Neural progenitor cell (in vitro differentiated cells): ENCODE measurements around the gene TRIM2. TPM values are rescaled to one million over a fixed set of nuclear protein-coding genes. Genes with fewer than 3 reads are reported as not detected.

ENCODE experiments used
- DNase-seq: peaks from one replicate; pipeline ENCODE4 v3.0.0-alpha.2; 2016; ENCODE audit warnings: low spot score
- H2AFZ ChIP-seq: fragments of 200-600 bp; sonication (generic); replicated peaks from 2 replicates; pipeline ENCODE4 v1.6.1; 2016; ENCODE audit warnings: antibody characterized with exemption
- H3F3A ChIP-seq: fragments of 200-600 bp; sonication (generic); 2 replicates; pipeline ENCODE4 v1.6.1; 2016; ENCODE audit warnings: antibody characterized with exemption, low read depth
- H3K27ac ChIP-seq: fragments of 200-600 bp; sonication (generic); 2 replicates; pipeline ENCODE4 v1.5.1; 2016; ENCODE audit warnings: mild to moderate bottlenecking
- H3K27me3 ChIP-seq: fragments of 200-600 bp; sonication (generic); 2 replicates; pipeline ENCODE4 v1.6.1; 2016; ENCODE audit warnings: mild to moderate bottlenecking, moderate library complexity
- H3K36me3 ChIP-seq: fragments of 200-600 bp; sonication (generic); 2 replicates; pipeline ENCODE4 v1.5.1; 2016
- H3K4me1 ChIP-seq: fragments of 200-600 bp; sonication (generic); 2 replicates; pipeline ENCODE4 v1.6.1; 2016; ENCODE audit warnings: mixed run types
- H3K4me2 ChIP-seq: fragments of 200-600 bp; sonication (generic); 2 replicates; pipeline ENCODE4 v1.6.1; 2016
- H3K4me3 ChIP-seq: fragments of 200-600 bp; sonication (generic); 2 replicates; pipeline ENCODE4 v1.5.1; 2016
- H3K79me2 ChIP-seq: fragments of 200-600 bp; sonication (generic); 2 replicates; pipeline ENCODE4 v1.6.1; 2016; ENCODE audit warnings: low read depth
- H3K9ac ChIP-seq: fragments of 200-600 bp; sonication (generic); 2 replicates; pipeline ENCODE4 v1.6.1; 2016
- H3K9me3 ChIP-seq: fragments of 200-600 bp; sonication (generic); 2 replicates; pipeline ENCODE4 v1.5.1; 2016; ENCODE audit warnings: low read depth
- H4K20me1 ChIP-seq: fragments of 200-600 bp; sonication (generic); 2 replicates; pipeline ENCODE4 v1.6.1; 2016; ENCODE audit warnings: low read depth
- H3K27ac Mint-ChIP-seq: 3 replicates; pipeline ENCODE4 v1.8.0; 2021; ENCODE audit warnings: mixed read lengths
- H3K27me3 Mint-ChIP-seq: 2 replicates; pipeline ENCODE4 v1.8.0; 2022; ENCODE audit warnings: low read depth, mild to moderate bottlenecking, inconsistent platforms, moderate library complexity, mixed read lengths; ENCODE audit not compliant: insufficient read depth
- H3K36me3 Mint-ChIP-seq: 3 replicates; pipeline ENCODE4 v1.8.0; 2021; ENCODE audit warnings: mixed read lengths
- H3K4me1 Mint-ChIP-seq: 3 replicates; pipeline ENCODE4 v1.8.0; 2021; ENCODE audit warnings: mixed read lengths
- H3K4me3 Mint-ChIP-seq: 3 replicates; pipeline ENCODE4 v1.8.0; 2021; ENCODE audit warnings: mild to moderate bottlenecking, moderate library complexity, mixed read lengths
- H3K9me3 Mint-ChIP-seq: 3 replicates; pipeline ENCODE4 v1.8.0; 2020; ENCODE audit warnings: mixed read lengths
- EZH2 ChIP-seq: fragments of 200-600 bp; sonication (generic); IDR thresholded peaks from 2 replicates; pipeline ENCODE4 v1.6.1; 2017; ENCODE audit warnings: antibody characterized with exemption, mild to moderate bottlenecking, moderate library complexity
- EZH2phosphoT487 ChIP-seq: fragments of 200-600 bp; sonication (generic); IDR thresholded peaks from 2 replicates; pipeline ENCODE4 v1.6.1; 2017; ENCODE audit warnings: antibody characterized with exemption
- total RNA-seq: library from RNA; depleted of rRNA; stranded (reverse); fragments of >200 nt; gene quantifications from 2 replicates; pipeline ENCODE4 v1.2.3, GENCODE V29; 2015; ENCODE audit warnings: low replicate concordance
- TF ChIP-seq, protein P1 (sequence below): fragments of 200-600 bp; sonication (generic); IDR thresholded peaks from 2 replicates; pipeline ENCODE4 v1.5.1; 2017; ENCODE audit warnings: antibody characterized with exemption, mild to moderate bottlenecking

Gene TRIM2
- total RNA-seq, 1 donor from 2014 or later: 87.6 TPM

- Histone ChIP-seq H3K27me3 (no peaks in the 10 kb centered on the region), H3F3A (no peaks in the 10 kb centered on the region), H3K4me3 (no peak overlapping the region), H3K9me3 (no peaks in the 10 kb centered on the region), H3K79me2 (peaks cover 64% of the 10 kb centered on the region), H3K4me2 (no peak overlapping the region), H3K4me1 (no peaks in the 10 kb centered on the region), H2AFZ (no peak overlapping the region), H3K27ac (no peak overlapping the region), H4K20me1 (peaks cover 7% of the 10 kb centered on the region), H3K36me3 (no peaks in the 10 kb centered on the region), H3K9ac (no peak overlapping the region)
- DNase-seq: no peak
- no peak overlapping the region for H3K4me3 Mint-ChIP-seq
- no peak overlapping the region for H3K27ac Mint-ChIP-seq
- H3K9me3 Mint-ChIP-seq: peaks cover 4% of the 10 kb centered on the region
- no peak for TF ChIP-seq EZH2phosphoT487
- TF ChIP-seq, protein P1, sequence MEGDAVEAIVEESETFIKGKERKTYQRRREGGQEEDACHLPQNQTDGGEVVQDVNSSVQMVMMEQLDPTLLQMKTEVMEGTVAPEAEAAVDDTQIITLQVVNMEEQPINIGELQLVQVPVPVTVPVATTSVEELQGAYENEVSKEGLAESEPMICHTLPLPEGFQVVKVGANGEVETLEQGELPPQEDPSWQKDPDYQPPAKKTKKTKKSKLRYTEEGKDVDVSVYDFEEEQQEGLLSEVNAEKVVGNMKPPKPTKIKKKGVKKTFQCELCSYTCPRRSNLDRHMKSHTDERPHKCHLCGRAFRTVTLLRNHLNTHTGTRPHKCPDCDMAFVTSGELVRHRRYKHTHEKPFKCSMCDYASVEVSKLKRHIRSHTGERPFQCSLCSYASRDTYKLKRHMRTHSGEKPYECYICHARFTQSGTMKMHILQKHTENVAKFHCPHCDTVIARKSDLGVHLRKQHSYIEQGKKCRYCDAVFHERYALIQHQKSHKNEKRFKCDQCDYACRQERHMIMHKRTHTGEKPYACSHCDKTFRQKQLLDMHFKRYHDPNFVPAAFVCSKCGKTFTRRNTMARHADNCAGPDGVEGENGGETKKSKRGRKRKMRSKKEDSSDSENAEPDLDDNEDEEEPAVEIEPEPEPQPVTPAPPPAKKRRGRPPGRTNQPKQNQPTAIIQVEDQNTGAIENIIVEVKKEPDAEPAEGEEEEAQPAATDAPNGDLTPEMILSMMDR: no peak
- TF ChIP-seq EZH2: no peak
- H3K27me3 Mint-ChIP-seq: peaks cover 2% of the 10 kb centered on the region
- H3K4me1 Mint-ChIP-seq: peaks cover 42% of the 10 kb centered on the region
- H3K36me3 Mint-ChIP-seq: peaks cover 36% of the 10 kb centered on the region
These were observed 64.1 kb downstream of the TRIM2 start for GRCh38 chr4:153268295-153268694.

GRCh38 chr4:153269218-153269990 is 65.2 kb downstream of the TRIM2 start:
- Mint-ChIP-seq H3K4me1 (peaks cover 41% of the 10 kb centered on the region), H3K27me3 (peaks cover 2% of the 10 kb centered on the region), H3K9me3 (no peaks in the 10 kb centered on the region), H3K4me3 (no peak overlapping the region), H3K36me3 (peaks cover 41% of the 10 kb centered on the region), H3K27ac (peak overlapping the region; percentile 40)
- H3F3A ChIP-seq: no peaks in the 10 kb centered on the region
- TF ChIP-seq EZH2: no peak
- TF ChIP-seq, protein P1: no peak
- TF ChIP-seq EZH2phosphoT487: no peak
- H3K36me3 ChIP-seq: no peaks in the 10 kb centered on the region
- H3K9me3 ChIP-seq: no peaks in the 10 kb centered on the region
- no peaks in the 10 kb centered on the region for H3K27me3 ChIP-seq
- H3K4me2 ChIP-seq: no peak overlapping the region
- no peak overlapping the region for H3K27ac ChIP-seq
- H2AFZ ChIP-seq: no peak overlapping the region
- H3K4me1 ChIP-seq: no peaks in the 10 kb centered on the region
- no peaks in the 10 kb centered on the region for H4K20me1 ChIP-seq
- H3K9ac ChIP-seq: no peak overlapping the region
- no peak overlapping the region for H3K4me3 ChIP-seq
- DNase-seq: no peak
- H3K79me2 ChIP-seq: peaks cover 62% of the 10 kb centered on the region

DNA sequence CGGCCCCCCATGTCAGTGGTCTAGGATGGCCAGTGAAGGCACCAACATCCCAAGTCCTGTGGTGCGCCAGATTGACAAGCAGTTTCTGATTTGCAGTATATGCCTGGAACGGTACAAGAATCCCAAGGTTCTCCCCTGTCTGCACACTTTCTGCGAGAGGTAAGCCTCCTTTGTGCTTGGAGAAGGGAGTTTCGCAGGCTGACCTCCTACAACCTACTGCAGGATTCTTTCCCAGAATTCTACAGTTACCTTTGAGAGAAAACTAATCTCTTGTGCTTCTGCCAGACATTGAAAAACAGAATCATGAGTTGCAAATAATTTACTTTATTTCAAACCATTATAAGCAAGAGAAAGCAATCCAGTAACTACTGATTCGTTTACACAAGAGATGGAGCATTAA is 66.1 kb downstream of the TRIM2 start:
- no peak overlapping the region for H2AFZ ChIP-seq
- H3K4me1 ChIP-seq: no peaks in the 10 kb centered on the region
- no peaks in the 10 kb centered on the region for H3K27me3 ChIP-seq
- peaks cover 57% of the 10 kb centered on the region for H3K79me2 ChIP-seq
- H3K4me3 ChIP-seq: no peak overlapping the region
- Mint-ChIP-seq H3K36me3 (peaks cover 42% of the 10 kb centered on the region), H3K27me3 (peaks cover 2% of the 10 kb centered on the region), H3K4me1 (peaks cover 40% of the 10 kb centered on the region), H3K9me3 (no peaks in the 10 kb centered on the region), H3K27ac (no peak overlapping the region), H3K4me3 (no peak overlapping the region)
- peaks cover 2% of the 10 kb centered on the region for H4K20me1 ChIP-seq
- no peaks in the 10 kb centered on the region for H3K36me3 ChIP-seq
- H3K27ac ChIP-seq: peak overlapping the region; percentile 2
- no peak for TF ChIP-seq EZH2
- TF ChIP-seq EZH2phosphoT487: no peak
- TF ChIP-seq, protein P1: no peak
- no peaks in the 10 kb centered on the region for H3K9me3 ChIP-seq
- H3F3A ChIP-seq: no peaks in the 10 kb centered on the region
- no peak overlapping the region for H3K4me2 ChIP-seq
- no peak overlapping the region for H3K9ac ChIP-seq
- no peak for DNase-seq
